ENCODE results near the gene GNGT1. TPM values are rescaled to one million over a fixed set of nuclear protein-coding genes. Genes with fewer than 3 reads are reported as not detected.

Gene GNGT1
- total and polyA plus RNA-seq, 2 of the 13 experiments (the other 11 are each of a cell fraction or from before 2014, with no cell fraction given) = not detected

- TF ChIP-seq SRF (IDR thresholded peaks at IDR 0.05; ENCODE audit: low read depth, low read length) (no peak), ZBTB37 (CRISPR knock-in tag; IDR thresholded peaks at IDR 0.05) (no peak), ZNF292 (CRISPR knock-in tag; IDR thresholded peaks at IDR 0.05; ENCODE audit: borderline replicate concordance, low read depth) (no peak)
Observed at GRCh38 chr7:93958651-93959050, 52.3 kb downstream of the GNGT1 start (continued).

Small RNA genes within 50 kb of the gene (small RNA-seq; reads per million reads assigned to genes)
- gene AC002076.2 (ENCODE audit: insufficient read depth in 2 of 3, insufficient read length in 3 of 3, low read depth in 2 of 3, low replicate concordance in 1 of 3) = 0 reads per million in 3 experiments

Other genes with a start within 250 kb of the GNGT1 start
- 0.22 and 0.24 TPM in 2 replicates for gene TFPI2, start 15.8 kb upstream of the GNGT1 start, total RNA-seq (2016; rRNA removed; fragmentation: Illumina TruSeq; extraction: Trizol)
- 0.10 and 0.16 TPM in 2 replicates for gene TFPI2, start 15.8 kb upstream of the GNGT1 start, polyA plus RNA-seq (2011; rRNA removed)
- not detected in 2 replicates for gene GNG11, start 15.2 kb downstream of the GNGT1 start, total RNA-seq (2016; rRNA removed; fragmentation: Illumina TruSeq; extraction: Trizol)
- not detected in 2 replicates for gene GNG11, start 15.2 kb downstream of the GNGT1 start, polyA plus RNA-seq (2011; rRNA removed)
- 23.8 and 35.3 TPM in 2 replicates for gene BET1, start 97.8 kb downstream of the GNGT1 start, total RNA-seq (2016; rRNA removed; fragmentation: Illumina TruSeq; extraction: Trizol)
- 22.8 and 33.7 TPM in 2 replicates for gene BET1, start 97.8 kb downstream of the GNGT1 start, polyA plus RNA-seq (2011; rRNA removed)

Measured in HepG2 (cell line).